ENCODE data around the gene NPHS1. TPM values are rescaled to one million over a fixed set of nuclear protein-coding genes. Genes with fewer than 3 reads are reported as not detected.
"Not testable (repeated sequence)": the region's sequence is repeated elsewhere in the genome, so short reads cannot be mapped to it uniquely, and the experiment has no call there.

The NPHS1 gene
- total RNA-seq, 2 donors from 2014 or later, result not detected

DNA sequence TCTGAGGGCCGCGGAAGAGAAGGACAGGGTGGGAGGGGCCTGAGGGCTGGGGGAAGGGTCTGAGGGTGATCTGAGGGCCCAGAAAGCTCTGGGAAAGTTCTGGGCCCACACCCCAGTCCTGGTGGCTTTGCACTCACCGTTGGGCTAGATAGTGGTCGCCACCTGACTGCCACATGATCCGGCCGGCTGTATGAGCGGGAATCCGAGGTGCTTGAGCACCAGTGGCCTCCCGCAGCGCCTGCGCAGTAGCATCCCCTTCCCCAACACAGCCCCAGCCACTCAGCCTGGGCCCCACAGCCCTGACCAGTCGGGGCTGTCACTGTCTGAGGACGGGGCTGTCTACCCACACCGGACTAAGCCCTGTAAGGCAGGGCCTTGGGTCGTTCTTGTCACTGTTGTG lies 54.6 kb downstream of the NPHS1 start:
- no peaks in the 10 kb centered on the region for H3K9me3 ChIP-seq
- H3K36me3 ChIP-seq, result no peaks in the 10 kb centered on the region
- H3K4me3 ChIP-seq, result no peak overlapping the region
- peaks cover 4% of the 10 kb centered on the region for H3K27me3 ChIP-seq (replicated peaks; ENCODE audit: insufficient read depth)
- no peaks in the 10 kb centered on the region for H3K4me1 ChIP-seq (ENCODE audit: control insufficient read depth in 1 of 2, low read depth in 2 of 2)
- TF ChIP-seq, protein P1, sequence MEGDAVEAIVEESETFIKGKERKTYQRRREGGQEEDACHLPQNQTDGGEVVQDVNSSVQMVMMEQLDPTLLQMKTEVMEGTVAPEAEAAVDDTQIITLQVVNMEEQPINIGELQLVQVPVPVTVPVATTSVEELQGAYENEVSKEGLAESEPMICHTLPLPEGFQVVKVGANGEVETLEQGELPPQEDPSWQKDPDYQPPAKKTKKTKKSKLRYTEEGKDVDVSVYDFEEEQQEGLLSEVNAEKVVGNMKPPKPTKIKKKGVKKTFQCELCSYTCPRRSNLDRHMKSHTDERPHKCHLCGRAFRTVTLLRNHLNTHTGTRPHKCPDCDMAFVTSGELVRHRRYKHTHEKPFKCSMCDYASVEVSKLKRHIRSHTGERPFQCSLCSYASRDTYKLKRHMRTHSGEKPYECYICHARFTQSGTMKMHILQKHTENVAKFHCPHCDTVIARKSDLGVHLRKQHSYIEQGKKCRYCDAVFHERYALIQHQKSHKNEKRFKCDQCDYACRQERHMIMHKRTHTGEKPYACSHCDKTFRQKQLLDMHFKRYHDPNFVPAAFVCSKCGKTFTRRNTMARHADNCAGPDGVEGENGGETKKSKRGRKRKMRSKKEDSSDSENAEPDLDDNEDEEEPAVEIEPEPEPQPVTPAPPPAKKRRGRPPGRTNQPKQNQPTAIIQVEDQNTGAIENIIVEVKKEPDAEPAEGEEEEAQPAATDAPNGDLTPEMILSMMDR (IDR thresholded peaks at IDR 0.05), result no peak
- H3K27ac ChIP-seq, result no peak overlapping the region
- DNase-seq (ENCODE audit: low spot score) (no peak), ATAC-seq (ENCODE audit: insufficient number of reproducible peaks, low FRiP score, low read depth) (no peak)

DNA sequence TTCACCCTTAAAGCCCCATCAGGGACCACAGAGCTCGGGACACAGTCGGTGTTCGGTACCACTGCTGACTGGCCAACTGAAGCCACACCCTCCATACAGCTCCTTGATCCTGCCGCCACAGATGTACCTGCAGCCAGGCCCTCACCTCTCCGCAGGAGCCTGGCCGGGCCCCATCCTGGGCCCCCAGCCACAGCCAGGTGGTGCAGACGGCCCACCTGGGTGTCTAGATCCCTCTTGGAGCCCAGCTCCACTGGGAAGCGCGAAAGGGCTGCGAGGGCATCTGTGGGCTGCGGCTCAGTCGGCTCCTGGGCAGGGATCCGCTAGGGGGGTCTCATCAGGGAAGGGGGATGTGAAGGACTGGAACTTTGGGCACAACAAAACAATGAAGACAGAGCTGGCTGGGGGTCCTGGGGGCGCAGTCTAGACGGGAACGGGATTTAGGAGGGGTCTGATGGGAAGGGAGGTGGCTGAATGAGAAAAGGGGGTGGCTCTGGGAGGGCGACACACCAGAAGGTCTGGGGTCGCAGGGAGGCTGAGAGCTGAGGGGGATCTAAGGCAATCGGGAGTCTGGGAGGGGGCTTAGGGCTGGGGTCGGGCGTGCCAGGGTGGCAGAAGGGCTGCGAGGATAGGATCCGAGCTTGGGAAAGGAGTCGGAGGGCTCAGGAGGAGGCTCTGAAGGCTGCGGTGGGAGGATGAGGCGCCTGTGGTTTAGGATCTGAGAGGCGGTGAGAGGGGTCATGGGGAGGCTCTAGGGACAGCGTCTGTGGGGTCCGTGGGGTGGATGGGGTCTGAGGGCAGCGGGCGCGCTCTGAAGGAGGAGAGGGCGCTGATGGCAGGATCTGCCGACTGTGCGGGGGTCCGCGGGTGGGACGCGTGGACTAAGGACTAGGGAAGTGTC lies 55.4 kb downstream of the NPHS1 start:
- no peaks in the 10 kb centered on the region for H3K4me1 ChIP-seq (ENCODE audit: control insufficient read depth in 1 of 2, low read depth in 2 of 2)
- peaks cover 4% of the 10 kb centered on the region for H3K27me3 ChIP-seq (replicated peaks; ENCODE audit: insufficient read depth)
- no peaks in the 10 kb centered on the region for H3K36me3 ChIP-seq
- no peaks in the 10 kb centered on the region for H3K9me3 ChIP-seq
- no peak overlapping the region for H3K27ac ChIP-seq
- TF ChIP-seq, protein P1 (IDR thresholded peaks at IDR 0.05), result no peak
- DNase-seq (ENCODE audit: low spot score) (no peak), ATAC-seq (ENCODE audit: insufficient number of reproducible peaks, low FRiP score, low read depth) (no peak)
- no peak overlapping the region for H3K4me3 ChIP-seq

DNA sequence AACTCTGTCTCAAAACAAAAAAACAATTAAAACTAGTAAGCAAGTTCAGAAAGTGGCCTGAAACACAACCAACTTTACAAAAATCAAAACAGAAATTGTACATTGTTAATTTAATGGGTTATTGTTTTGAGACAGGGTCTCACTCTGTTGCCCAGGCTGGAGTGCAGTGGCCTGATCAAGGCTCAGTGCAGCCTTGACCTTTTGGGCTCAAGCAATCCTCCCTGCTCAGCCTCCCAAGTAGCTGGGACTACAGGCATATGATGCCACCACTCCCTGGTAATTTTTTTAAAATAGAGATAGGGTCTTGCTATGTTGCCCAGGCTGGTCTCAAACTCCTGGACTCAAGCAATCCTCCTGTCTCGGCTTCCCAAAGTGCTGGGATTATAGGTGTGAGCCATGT lies 56.7 kb downstream of the NPHS1 start:
- DNase-seq (ENCODE audit: low spot score); ATAC-seq (ENCODE audit: insufficient number of reproducible peaks, low FRiP score, low read depth); H3K4me3 ChIP-seq; H3K4me1 ChIP-seq (ENCODE audit: control insufficient read depth in 1 of 2, low read depth in 2 of 2); H3K36me3 ChIP-seq; H3K27ac ChIP-seq; H3K9me3 ChIP-seq; H3K27me3 ChIP-seq (replicated peaks; ENCODE audit: insufficient read depth): not testable (repeated sequence)

DNA sequence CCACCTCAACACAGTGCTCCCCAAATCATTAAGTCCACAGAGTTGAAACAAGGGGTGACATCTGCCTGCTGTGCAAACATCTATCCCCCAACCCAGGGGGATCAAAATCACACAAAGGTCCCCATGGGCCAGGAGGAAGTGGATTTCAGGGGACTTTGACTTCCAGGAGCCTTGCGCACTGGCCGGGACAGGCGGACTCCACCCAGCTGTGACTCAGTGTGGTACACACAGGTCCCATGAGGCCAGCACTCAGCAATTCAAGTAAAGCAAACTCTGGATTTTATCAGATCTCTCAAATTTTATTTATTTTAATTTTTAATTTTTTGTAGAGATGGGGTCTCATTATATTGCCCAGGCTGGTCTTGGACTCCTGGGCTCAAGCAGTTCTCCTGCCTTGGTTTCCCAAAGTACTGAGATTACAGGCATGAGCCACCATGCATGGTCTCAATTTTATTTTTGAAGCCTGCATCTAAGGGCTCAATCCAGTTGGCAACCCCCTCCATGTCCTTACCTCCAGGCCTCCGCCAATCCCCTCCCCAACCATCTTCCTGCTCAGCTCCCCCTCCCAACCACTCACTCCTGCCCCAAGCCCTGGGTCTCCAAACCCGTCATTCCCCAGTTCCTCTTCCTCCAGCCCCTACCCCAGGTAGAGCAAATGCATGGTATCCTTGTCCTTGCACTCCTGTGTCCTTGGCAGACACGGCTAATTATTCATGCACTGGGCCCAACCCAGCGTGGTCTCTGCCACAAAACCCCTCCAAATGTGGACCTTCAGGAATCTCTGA lies 58.7 kb downstream of the NPHS1 start:
- Histone ChIP-seq H3K4me1 (ENCODE audit: control insufficient read depth in 1 of 2, low read depth in 2 of 2) (no peaks in the 10 kb centered on the region), H3K27ac (no peak overlapping the region), H3K9me3 (no peaks in the 10 kb centered on the region), H3K27me3 (replicated peaks; ENCODE audit: insufficient read depth) (peaks cover 4% of the 10 kb centered on the region), H3K4me3 (no peak overlapping the region), H3K36me3 (no peaks in the 10 kb centered on the region)
- no peak for ATAC-seq (ENCODE audit: insufficient number of reproducible peaks, low FRiP score, low read depth)
- no peak for DNase-seq (ENCODE audit: low spot score)
- TF ChIP-seq, protein P1 (IDR thresholded peaks at IDR 0.05), result no peak

DNA sequence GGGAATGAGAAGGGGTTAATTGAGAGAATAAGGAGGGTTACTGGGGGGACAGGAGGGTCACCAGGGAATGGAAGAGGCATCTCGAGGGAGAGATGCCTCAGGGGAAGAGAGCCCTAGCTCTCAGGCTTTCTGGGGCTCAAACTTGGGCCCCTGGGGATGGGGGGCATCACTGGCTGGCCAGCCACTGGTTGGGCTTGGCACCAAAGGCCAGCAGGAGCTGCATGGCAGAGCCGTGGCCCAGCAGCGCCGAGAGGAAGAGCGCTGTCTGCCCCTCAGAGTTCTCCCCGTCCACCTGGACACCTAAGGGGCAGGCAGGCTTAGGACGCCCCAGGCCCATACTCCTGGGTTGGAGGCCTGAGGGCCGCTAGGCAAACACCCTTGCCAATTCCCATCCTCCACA lies 59.4 kb downstream of the NPHS1 start:
- TF ChIP-seq, protein P1 (IDR thresholded peaks at IDR 0.05), result no peak
- no peak overlapping the region for H3K27ac ChIP-seq
- H3K36me3 ChIP-seq, result no peaks in the 10 kb centered on the region
- DNase-seq (ENCODE audit: low spot score), result no peak
- no peaks in the 10 kb centered on the region for H3K4me1 ChIP-seq (ENCODE audit: control insufficient read depth in 1 of 2, low read depth in 2 of 2)
- no peak for ATAC-seq (ENCODE audit: insufficient number of reproducible peaks, low FRiP score, low read depth)
- H3K9me3 ChIP-seq, result no peaks in the 10 kb centered on the region
- no peak overlapping the region for H3K4me3 ChIP-seq
- peaks cover 4% of the 10 kb centered on the region for H3K27me3 ChIP-seq (replicated peaks; ENCODE audit: insufficient read depth)

All from thoracic aorta (tissue), 2 donors.